Measurements from ENCODE around the gene SPRN.
"Not testable (repeated sequence)": the region's sequence is repeated elsewhere in the genome, so short reads cannot be mapped to it uniquely, and the experiment has no call there.

Gene SPRN

GRCh38 chr10:133424601-133425000, at the start of gene SPRN:
Gene SPRN (minus strand): TSS chr10:133424625. CDS start chr10:133423681, 944 bp downstream.
- DNase-seq (ENCODE audit: extremely low read depth in 1 of 2, low read depth in 1 of 2) = not testable (repeated sequence)

GRCh38 chr10:133474027-133474426, 49.6 kb upstream of the SPRN start:
- no peak for DNase-seq (ENCODE audit: extremely low read depth in 1 of 2, low read depth in 1 of 2)

- no peak for DNase-seq (ENCODE audit: extremely low read depth in 1 of 2, low read depth in 1 of 2)
Measured at GRCh38 chr10:133473270-133473669, 48.8 kb upstream of the SPRN start.

GRCh38 chr10:133471300-133472109, 47.1 kb upstream of the SPRN start:
- no peak for DNase-seq (ENCODE audit: extremely low read depth in 1 of 2, low read depth in 1 of 2)

- DNase-seq (ENCODE audit: extremely low read depth in 1 of 2, low read depth in 1 of 2) = not testable (repeated sequence)
Measured at GRCh38 chr10:133469205-133469604, 44.8 kb upstream of the SPRN start.

- DNase-seq (ENCODE audit: extremely low read depth in 1 of 2, low read depth in 1 of 2) = no peak
Measured at GRCh38 chr10:133467286-133467911, 43.0 kb upstream of the SPRN start.

- DNase-seq (ENCODE audit: extremely low read depth in 1 of 2, low read depth in 1 of 2) = no peak
Measured at GRCh38 chr10:133466683-133467275, 42.4 kb upstream of the SPRN start.

- DNase-seq (ENCODE audit: extremely low read depth in 1 of 2, low read depth in 1 of 2) = no peak
Measured at GRCh38 chr10:133465950-133466474, 41.6 kb upstream of the SPRN start.

- no peak for DNase-seq (ENCODE audit: extremely low read depth in 1 of 2, low read depth in 1 of 2)
Measured at GRCh38 chr10:133465191-133465949, 40.9 kb upstream of the SPRN start.

- no peak for DNase-seq (ENCODE audit: extremely low read depth in 1 of 2, low read depth in 1 of 2)
Measured at GRCh38 chr10:133464582-133465031, 40.2 kb upstream of the SPRN start.

- DNase-seq (ENCODE audit: extremely low read depth in 1 of 2, low read depth in 1 of 2) = no peak
Measured at GRCh38 chr10:133462512-133463305, 38.3 kb upstream of the SPRN start.

GRCh38 chr10:133461841-133462240, 37.4 kb upstream of the SPRN start:
- no peak for DNase-seq (ENCODE audit: extremely low read depth in 1 of 2, low read depth in 1 of 2)

- no peak for DNase-seq (ENCODE audit: extremely low read depth in 1 of 2, low read depth in 1 of 2)
Measured at GRCh38 chr10:133461027-133461426, 36.6 kb upstream of the SPRN start.

GRCh38 chr10:133460208-133460769, 35.9 kb upstream of the SPRN start:
- DNase-seq (ENCODE audit: extremely low read depth in 1 of 2, low read depth in 1 of 2) = no peak

GRCh38 chr10:133459454-133460207, 35.2 kb upstream of the SPRN start:
- no peak for DNase-seq (ENCODE audit: extremely low read depth in 1 of 2, low read depth in 1 of 2)

GRCh38 chr10:133458710-133459453, 34.5 kb upstream of the SPRN start:
- DNase-seq (ENCODE audit: extremely low read depth in 1 of 2, low read depth in 1 of 2) = no peak

- DNase-seq (ENCODE audit: extremely low read depth in 1 of 2, low read depth in 1 of 2) = no peak
Measured at GRCh38 chr10:133458021-133458709, 33.7 kb upstream of the SPRN start.

All from stimulated activated CD8-positive, alpha-beta memory T cell treated with anti-CD3 and anti-CD28 coated beads, Interleukin-7, amount 100 ng/mL, for 48 hours (primary cell).